ENCODE data around the gene HOXA9.

- TF ChIP-seq, protein P1, sequence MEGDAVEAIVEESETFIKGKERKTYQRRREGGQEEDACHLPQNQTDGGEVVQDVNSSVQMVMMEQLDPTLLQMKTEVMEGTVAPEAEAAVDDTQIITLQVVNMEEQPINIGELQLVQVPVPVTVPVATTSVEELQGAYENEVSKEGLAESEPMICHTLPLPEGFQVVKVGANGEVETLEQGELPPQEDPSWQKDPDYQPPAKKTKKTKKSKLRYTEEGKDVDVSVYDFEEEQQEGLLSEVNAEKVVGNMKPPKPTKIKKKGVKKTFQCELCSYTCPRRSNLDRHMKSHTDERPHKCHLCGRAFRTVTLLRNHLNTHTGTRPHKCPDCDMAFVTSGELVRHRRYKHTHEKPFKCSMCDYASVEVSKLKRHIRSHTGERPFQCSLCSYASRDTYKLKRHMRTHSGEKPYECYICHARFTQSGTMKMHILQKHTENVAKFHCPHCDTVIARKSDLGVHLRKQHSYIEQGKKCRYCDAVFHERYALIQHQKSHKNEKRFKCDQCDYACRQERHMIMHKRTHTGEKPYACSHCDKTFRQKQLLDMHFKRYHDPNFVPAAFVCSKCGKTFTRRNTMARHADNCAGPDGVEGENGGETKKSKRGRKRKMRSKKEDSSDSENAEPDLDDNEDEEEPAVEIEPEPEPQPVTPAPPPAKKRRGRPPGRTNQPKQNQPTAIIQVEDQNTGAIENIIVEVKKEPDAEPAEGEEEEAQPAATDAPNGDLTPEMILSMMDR (IDR thresholded peaks at IDR 0.05; ENCODE audit: poor library complexity, severe bottlenecking), result no peak
- no peak for TF ChIP-seq POLR2AphosphoS5 (IDR thresholded peaks at IDR 0.05)
- no peak for TF ChIP-seq MXI1 (conservative IDR thresholded peaks at IDR 0.05; ENCODE audit: poor library complexity, severe bottlenecking)
- TF ChIP-seq, protein P2, sequence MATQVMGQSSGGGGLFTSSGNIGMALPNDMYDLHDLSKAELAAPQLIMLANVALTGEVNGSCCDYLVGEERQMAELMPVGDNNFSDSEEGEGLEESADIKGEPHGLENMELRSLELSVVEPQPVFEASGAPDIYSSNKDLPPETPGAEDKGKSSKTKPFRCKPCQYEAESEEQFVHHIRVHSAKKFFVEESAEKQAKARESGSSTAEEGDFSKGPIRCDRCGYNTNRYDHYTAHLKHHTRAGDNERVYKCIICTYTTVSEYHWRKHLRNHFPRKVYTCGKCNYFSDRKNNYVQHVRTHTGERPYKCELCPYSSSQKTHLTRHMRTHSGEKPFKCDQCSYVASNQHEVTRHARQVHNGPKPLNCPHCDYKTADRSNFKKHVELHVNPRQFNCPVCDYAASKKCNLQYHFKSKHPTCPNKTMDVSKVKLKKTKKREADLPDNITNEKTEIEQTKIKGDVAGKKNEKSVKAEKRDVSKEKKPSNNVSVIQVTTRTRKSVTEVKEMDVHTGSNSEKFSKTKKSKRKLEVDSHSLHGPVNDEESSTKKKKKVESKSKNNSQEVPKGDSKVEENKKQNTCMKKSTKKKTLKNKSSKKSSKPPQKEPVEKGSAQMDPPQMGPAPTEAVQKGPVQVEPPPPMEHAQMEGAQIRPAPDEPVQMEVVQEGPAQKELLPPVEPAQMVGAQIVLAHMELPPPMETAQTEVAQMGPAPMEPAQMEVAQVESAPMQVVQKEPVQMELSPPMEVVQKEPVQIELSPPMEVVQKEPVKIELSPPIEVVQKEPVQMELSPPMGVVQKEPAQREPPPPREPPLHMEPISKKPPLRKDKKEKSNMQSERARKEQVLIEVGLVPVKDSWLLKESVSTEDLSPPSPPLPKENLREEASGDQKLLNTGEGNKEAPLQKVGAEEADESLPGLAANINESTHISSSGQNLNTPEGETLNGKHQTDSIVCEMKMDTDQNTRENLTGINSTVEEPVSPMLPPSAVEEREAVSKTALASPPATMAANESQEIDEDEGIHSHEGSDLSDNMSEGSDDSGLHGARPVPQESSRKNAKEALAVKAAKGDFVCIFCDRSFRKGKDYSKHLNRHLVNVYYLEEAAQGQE (IDR thresholded peaks at IDR 0.05; ENCODE audit: borderline replicate concordance), result no peak
- TF ChIP-seq SMC3 (conservative IDR thresholded peaks at IDR 0.05; ENCODE audit: poor library complexity), result no peak
These were observed 21.5 kb upstream of the HOXA9 start for GRCh38 chr7:27186668-27187474.

Data from neural cell (in vitro differentiated cells).